H9 (cell line): ENCODE results near the gene ARL5A. TPM values are rescaled to one million over a fixed set of nuclear protein-coding genes. Genes with fewer than 3 reads are reported as not detected.

Source experiments
- DNase-seq: peaks from one replicate; pipeline ENCODE4 v3.0.0-alpha.2; 2017
- H2AFZ ChIP-seq: one replicate; pipeline ENCODE4 v1.6.1; 2013; ENCODE audit warnings: mild to moderate bottlenecking, low read length, control low read depth, moderate library complexity
- H2AK5ac ChIP-seq: 2 replicates; pipeline ENCODE4 v1.6.1; 2013; ENCODE audit warnings: low read length, control low read depth, mixed read lengths; ENCODE audit not compliant: insufficient read length
- H2BK120ac ChIP-seq: one replicate; pipeline ENCODE4 v1.6.1; 2013; ENCODE audit warnings: low read depth, mild to moderate bottlenecking, low read length, control low read depth, inconsistent platforms; ENCODE audit not compliant: poor library complexity, severe bottlenecking
- H2BK12ac ChIP-seq: 2 replicates; pipeline ENCODE4 v1.6.1; 2013; ENCODE audit warnings: low read length, control low read depth, mixed read lengths, low read depth; ENCODE audit not compliant: insufficient read length
- H2BK15ac ChIP-seq: 2 replicates; pipeline ENCODE4 v1.6.1; 2013; ENCODE audit warnings: low read depth, low read length, control low read depth
- H2BK20ac ChIP-seq: one replicate; pipeline ENCODE4 v1.6.1; 2013; ENCODE audit warnings: low read depth, mild to moderate bottlenecking, low read length, control low read depth, inconsistent platforms; ENCODE audit not compliant: poor library complexity, severe bottlenecking
- H2BK5ac ChIP-seq: 2 replicates; pipeline ENCODE4 v1.6.1; 2013; ENCODE audit warnings: low read length, control low read depth, mixed read lengths; ENCODE audit not compliant: insufficient read length
- H3K14ac ChIP-seq: 2 replicates; pipeline ENCODE4 v1.6.1; 2013; ENCODE audit warnings: low read length, control low read depth; ENCODE audit not compliant: insufficient read depth
- H3K18ac ChIP-seq: 2 replicates; pipeline ENCODE4 v1.6.1; 2013; ENCODE audit warnings: low read depth, mild to moderate bottlenecking, mixed read lengths, low read length, control low read depth; ENCODE audit not compliant: insufficient read length
- H3K23ac ChIP-seq: 2 replicates; pipeline ENCODE4 v1.6.1; 2013; ENCODE audit warnings: low read length, control low read depth, mixed read lengths, low read depth; ENCODE audit not compliant: insufficient read length
- H3K23me2 ChIP-seq: 2 replicates; pipeline ENCODE4 v1.6.1; 2013; ENCODE audit warnings: low read depth, mild to moderate bottlenecking, mixed read lengths, low read length, control low read depth; ENCODE audit not compliant: insufficient read length, poor library complexity, severe bottlenecking
- H3K27ac ChIP-seq: 2 replicates; pipeline ENCODE4 v1.5.1; 2013; ENCODE audit warnings: low read length, control low read depth, mixed read lengths, low read depth; ENCODE audit not compliant: insufficient read length
- H3K27me3 ChIP-seq: 2 replicates; pipeline ENCODE4 v1.6.1; 2013; ENCODE audit warnings: low read length, control low read depth, inconsistent platforms; ENCODE audit not compliant: insufficient read depth
- H3K4ac ChIP-seq: 2 replicates; pipeline ENCODE4 v1.6.1; 2013; ENCODE audit warnings: low read depth, mild to moderate bottlenecking, control low read depth, inconsistent platforms, low read length, moderate library complexity
- H3K4me1 ChIP-seq: 2 replicates; pipeline ENCODE4 v1.6.1; 2013; ENCODE audit warnings: low read length, control low read depth, inconsistent platforms; ENCODE audit not compliant: insufficient read depth
- H3K4me2 ChIP-seq: 2 replicates; pipeline ENCODE4 v1.6.1; 2013; ENCODE audit warnings: low read length, control low read depth, mixed read lengths; ENCODE audit not compliant: insufficient read length, insufficient read depth
- H3K56ac ChIP-seq: 2 replicates; pipeline ENCODE4 v1.6.1; 2013; ENCODE audit warnings: low read depth, mild to moderate bottlenecking, mixed read lengths, low read length, control low read depth; ENCODE audit not compliant: insufficient read length
- H3K79me1 ChIP-seq: 2 replicates; pipeline ENCODE4 v1.6.1; 2013; ENCODE audit warnings: low read depth, mild to moderate bottlenecking, moderate library complexity, low read length, control low read depth, inconsistent platforms; ENCODE audit not compliant: insufficient read depth, poor library complexity, severe bottlenecking
- H3K79me2 ChIP-seq: 2 replicates; pipeline ENCODE4 v1.6.1; 2013; ENCODE audit warnings: low read length, control low read depth, inconsistent platforms; ENCODE audit not compliant: insufficient read depth
- H3K9ac ChIP-seq: 2 replicates; pipeline ENCODE4 v1.6.1; 2013; ENCODE audit warnings: low read length, control low read depth, mixed read lengths; ENCODE audit not compliant: insufficient read length; ENCODE audit errors: extremely low read depth
- H3K9me3 ChIP-seq: one replicate; pipeline ENCODE4 v1.6.1; 2013; ENCODE audit warnings: low read depth, low read length, inconsistent platforms; ENCODE audit not compliant: control insufficient read depth
- H3T11ph ChIP-seq: one replicate; pipeline ENCODE4 v1.6.1; 2013; ENCODE audit warnings: mild to moderate bottlenecking, low read length, control low read depth, inconsistent platforms
- H4K20me1 ChIP-seq: one replicate; pipeline ENCODE4 v1.6.1; 2013; ENCODE audit not compliant: control insufficient read depth, insufficient read length, insufficient read depth
- H4K5ac ChIP-seq: 2 replicates; pipeline ENCODE4 v1.6.1; 2013; ENCODE audit warnings: low read depth, mild to moderate bottlenecking, mixed read lengths, low read length, control low read depth; ENCODE audit not compliant: insufficient read length
- H4K8ac ChIP-seq: replicated peaks from 2 replicates; pipeline ENCODE4 v1.6.1; 2013; ENCODE audit warnings: low read length, control low read depth, mixed read lengths, low read depth; ENCODE audit not compliant: insufficient read length
- H4K91ac ChIP-seq: 2 replicates; pipeline ENCODE4 v1.6.1; 2013; ENCODE audit warnings: low read depth, mild to moderate bottlenecking, moderate library complexity, mixed read lengths, low read length, control low read depth; ENCODE audit not compliant: insufficient read length
- H3K27ac Mint-ChIP-seq, 3 experiments: 2 replicates in 2 of 3; 3 replicates in 1 of 3; pipeline ENCODE4 v1.8.0; 2020 to 2021; ENCODE audit warnings: mixed read lengths in 3 of 3, mild to moderate bottlenecking in 1 of 3, moderate library complexity in 1 of 3
- H3K27me3 Mint-ChIP-seq: 2 replicates; pipeline ENCODE4 v1.8.0; 2021; ENCODE audit warnings: low read depth, mild to moderate bottlenecking, moderate library complexity, mixed read lengths
- H3K36me3 Mint-ChIP-seq, 3 experiments: 2 replicates in 2 of 3; 3 replicates in 1 of 3; pipeline ENCODE4 v1.8.0; 2020 to 2021; ENCODE audit warnings: low read depth in 3 of 3, mixed read lengths in 3 of 3; ENCODE audit not compliant: insufficient read depth in 1 of 3
- H3K4me1 Mint-ChIP-seq, 2 experiments: 2 replicates each; pipeline ENCODE4 v1.8.0; 2020; ENCODE audit warnings: mixed read lengths in 2 of 2
- H3K4me3 Mint-ChIP-seq, 2 experiments: 2 replicates in 1 of 2; 3 replicates in 1 of 2; pipeline ENCODE4 v1.8.0; 2020 to 2021; ENCODE audit warnings: mild to moderate bottlenecking in 2 of 2, mixed read lengths in 2 of 2, moderate library complexity in 1 of 2
- H3K9me3 Mint-ChIP-seq, 2 experiments: 2 replicates in 1 of 2; 3 replicates in 1 of 2; pipeline ENCODE4 v1.8.0; 2020; ENCODE audit warnings: mild to moderate bottlenecking in 2 of 2, mixed read lengths in 2 of 2, moderate library complexity in 1 of 2
- WGBS: extraction: QIAGEN DNeasy Blood & Tissue Kit; methylation state at CpG from one replicate; pipeline ENCODE4 v1.1.7; 2013; ENCODE audit warnings: missing lambda C conversion rate, low lambda C conversion rate, mixed read lengths; ENCODE audit not compliant: insufficient read length; ENCODE audit errors: extremely low coverage; 5-methylcytosine and 5-hydroxymethylcytosine counted together
- total RNA-seq: library from RNA; stranded (reverse); gene quantifications from 2 replicates; pipeline ENCODE4 v1.2.1, GENCODE V29; 2021
- TF ChIP-seq, protein P1 (sequence below): fragments of 200-600 bp; sonication (generic); conservative IDR thresholded peaks from 3 replicates; pipeline ENCODE4 v1.8.0; 2021; ENCODE audit warnings: antibody characterized with exemption, mild to moderate bottlenecking

Gene ARL5A
- total RNA-seq, 1 experiment from 2014 or later, result 66.7 TPM

DNA sequence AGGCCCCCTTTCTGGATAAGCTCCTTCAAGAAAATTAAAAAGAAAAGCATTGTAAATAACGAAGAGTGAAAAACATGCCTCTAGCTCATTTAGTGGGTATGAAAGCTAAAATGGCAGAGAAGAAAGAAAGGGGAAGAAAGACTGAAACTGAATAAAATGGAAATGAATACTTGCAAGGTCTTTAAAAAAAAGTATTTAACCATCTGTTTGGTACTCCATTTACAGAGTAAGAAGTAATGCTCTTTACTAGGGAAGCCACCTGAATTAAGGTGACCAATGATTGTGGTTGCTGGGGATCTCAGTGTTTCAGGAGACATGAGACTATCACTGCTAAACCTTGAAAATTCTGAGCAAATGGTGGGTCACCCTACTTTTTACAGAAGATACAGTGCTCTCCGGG, 17.7 kb upstream of the ARL5A start:
- no peak overlapping the region for H3K14ac ChIP-seq
- H2AFZ ChIP-seq, result no peak overlapping the region
- no peak overlapping the region for H2AK5ac ChIP-seq
- no peak overlapping the region for H3K23ac ChIP-seq
- no peak overlapping the region for H3K4me2 ChIP-seq
- no peaks in the 10 kb centered on the region for H3K4me1 ChIP-seq
- Mint-ChIP-seq H3K4me1 (no peaks in the 10 kb centered on the region), H3K36me3 (no peaks in the 10 kb centered on the region), H3K9me3 (no peaks in the 10 kb centered on the region), H3K27me3 (no peaks in the 10 kb centered on the region), H3K27ac (no peak overlapping the region), H3K4me3 (no peak overlapping the region)
- no peak overlapping the region for H3K9ac ChIP-seq
- no peak overlapping the region for H4K8ac ChIP-seq
- H2BK5ac ChIP-seq, result no peak overlapping the region
- no peaks in the 10 kb centered on the region for H3K27me3 ChIP-seq
- no peak overlapping the region for H3K56ac ChIP-seq
- TF ChIP-seq, protein P1, sequence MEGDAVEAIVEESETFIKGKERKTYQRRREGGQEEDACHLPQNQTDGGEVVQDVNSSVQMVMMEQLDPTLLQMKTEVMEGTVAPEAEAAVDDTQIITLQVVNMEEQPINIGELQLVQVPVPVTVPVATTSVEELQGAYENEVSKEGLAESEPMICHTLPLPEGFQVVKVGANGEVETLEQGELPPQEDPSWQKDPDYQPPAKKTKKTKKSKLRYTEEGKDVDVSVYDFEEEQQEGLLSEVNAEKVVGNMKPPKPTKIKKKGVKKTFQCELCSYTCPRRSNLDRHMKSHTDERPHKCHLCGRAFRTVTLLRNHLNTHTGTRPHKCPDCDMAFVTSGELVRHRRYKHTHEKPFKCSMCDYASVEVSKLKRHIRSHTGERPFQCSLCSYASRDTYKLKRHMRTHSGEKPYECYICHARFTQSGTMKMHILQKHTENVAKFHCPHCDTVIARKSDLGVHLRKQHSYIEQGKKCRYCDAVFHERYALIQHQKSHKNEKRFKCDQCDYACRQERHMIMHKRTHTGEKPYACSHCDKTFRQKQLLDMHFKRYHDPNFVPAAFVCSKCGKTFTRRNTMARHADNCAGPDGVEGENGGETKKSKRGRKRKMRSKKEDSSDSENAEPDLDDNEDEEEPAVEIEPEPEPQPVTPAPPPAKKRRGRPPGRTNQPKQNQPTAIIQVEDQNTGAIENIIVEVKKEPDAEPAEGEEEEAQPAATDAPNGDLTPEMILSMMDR, result no peak
- H2BK20ac ChIP-seq, result no peak overlapping the region
- H3K18ac ChIP-seq, result no peak overlapping the region
- H4K20me1 ChIP-seq, result no peaks in the 10 kb centered on the region
- no peaks in the 10 kb centered on the region for H3K23me2 ChIP-seq
- no peaks in the 10 kb centered on the region for H3K79me2 ChIP-seq
- no peak overlapping the region for H3T11ph ChIP-seq
- no peak for DNase-seq
- no CpG with 5 or more reads among the region's 2 CpGs for WGBS
- no peak overlapping the region for H4K91ac ChIP-seq
- H3K4ac ChIP-seq, result no peak overlapping the region
- no peak overlapping the region for H2BK120ac ChIP-seq
- no peaks in the 10 kb centered on the region for H3K9me3 ChIP-seq
- no peaks in the 10 kb centered on the region for H3K79me1 ChIP-seq
- no peak overlapping the region for H2BK12ac ChIP-seq
- no peak overlapping the region for H3K27ac ChIP-seq
- H2BK15ac ChIP-seq, result no peak overlapping the region
- no peak overlapping the region for H4K5ac ChIP-seq
